WTC11 (cell line): ENCODE measurements around the gene C10orf90. TPM values are rescaled to one million over a fixed set of nuclear protein-coding genes. Genes with fewer than 3 reads are reported as not detected.

Experiments
- ATAC-seq: fragments of 200-7000 bp; cut with Tn5 transposase; 2 replicates; pipeline ENCODE4 v1.10.0; 2021; ENCODE audit warnings: mild to moderate bottlenecking, moderate library complexity
- CTCF ChIA-PET: fragments of 300-600 bp; sonication (Branson Sonifier 250); formaldehyde crosslinking; loops from one replicate; lab custom pipeline; 2021; ENCODE audit warnings: antibody characterized with exemption; lab: Charles Lee
- POLR2A ChIA-PET: fragments of 350-600 bp; sonication (Branson Sonifier 250); formaldehyde crosslinking; loops from one replicate; lab custom pipeline; 2021; ENCODE audit warnings: antibody characterized with exemption; lab: Charles Lee
- DNase-seq: peaks from one replicate; pipeline ENCODE4 v3.0.0; 2021; ENCODE audit warnings: low spot score
- H3K27ac Mint-ChIP-seq: 2 replicates; pipeline ENCODE4 v1.8.0; 2021; ENCODE audit warnings: mixed read lengths
- H3K27me3 Mint-ChIP-seq: 2 replicates; pipeline ENCODE4 v1.8.0; 2021; ENCODE audit warnings: low read depth, mild to moderate bottlenecking, moderate library complexity, mixed read lengths
- H3K36me3 Mint-ChIP-seq: 2 replicates; pipeline ENCODE4 v1.8.0; 2021; ENCODE audit warnings: mixed read lengths
- H3K4me1 Mint-ChIP-seq: 2 replicates; pipeline ENCODE4 v1.8.0; 2022; ENCODE audit warnings: mixed read lengths
- H3K4me3 Mint-ChIP-seq: 2 replicates; pipeline ENCODE4 v1.8.0; 2021; ENCODE audit warnings: mild to moderate bottlenecking, moderate library complexity, mixed read lengths
- H3K9me3 Mint-ChIP-seq: 2 replicates; pipeline ENCODE4 v1.8.0; 2021; ENCODE audit warnings: mixed read lengths
- CREB1 ChIP-seq: sonication (generic); formaldehyde crosslinking; IDR thresholded peaks from 2 replicates; pipeline ENCODE4 v1.8.0; 2023; ENCODE audit warnings: mild to moderate bottlenecking, missing genetic modification reagents
- ESRRA ChIP-seq: sonication (generic); formaldehyde crosslinking; IDR thresholded peaks from 2 replicates; pipeline ENCODE4 v1.8.1; 2022; ENCODE audit warnings: mild to moderate bottlenecking, missing genetic modification reagents, borderline replicate concordance
- FOXP1 ChIP-seq: sonication (generic); formaldehyde crosslinking; IDR thresholded peaks from 2 replicates; pipeline ENCODE4 v1.8.0; 2022; ENCODE audit warnings: missing genetic modification reagents, mild to moderate bottlenecking, moderate library complexity, borderline replicate concordance
- HMGA2 ChIP-seq: fragments of 250-450 bp; sonication (Bioruptor Pico); IDR thresholded peaks from 2 replicates; pipeline ENCODE4 v1.4.0; 2021; ENCODE audit warnings: mild to moderate bottlenecking, moderate library complexity
- MYBL2 ChIP-seq: sonication (generic); formaldehyde crosslinking; IDR thresholded peaks from 2 replicates; pipeline ENCODE4 v1.8.1; 2023; ENCODE audit warnings: mild to moderate bottlenecking, moderate library complexity, missing genetic modification reagents
- NFE2L1 ChIP-seq: sonication (generic); formaldehyde crosslinking; IDR thresholded peaks from 2 replicates; pipeline ENCODE4 v1.8.1; 2023; ENCODE audit warnings: missing genetic modification reagents
- NFYB ChIP-seq: sonication (generic); formaldehyde crosslinking; conservative IDR thresholded peaks from 2 replicates; pipeline ENCODE4 v1.8.0; 2022; ENCODE audit warnings: low read depth, missing genetic modification reagents
- OVOL2 ChIP-seq: fragments of 250-450 bp; sonication (Bioruptor Pico); IDR thresholded peaks from 2 replicates; pipeline ENCODE4 v1.9.0; 2021; ENCODE audit warnings: mild to moderate bottlenecking, borderline replicate concordance
- PRRX2 ChIP-seq: fragments of 250-450 bp; sonication (Bioruptor Pico); IDR thresholded peaks from 2 replicates; pipeline ENCODE4 v1.8.0; 2021; ENCODE audit warnings: mild to moderate bottlenecking
- SMAD3 ChIP-seq: sonication (generic); formaldehyde crosslinking; IDR thresholded peaks from 2 replicates; pipeline ENCODE4 v1.8.0; 2022; ENCODE audit warnings: missing genetic modification reagents, mild to moderate bottlenecking, borderline replicate concordance
- SMAD4 ChIP-seq: sonication (generic); formaldehyde crosslinking; IDR thresholded peaks from 2 replicates; pipeline ENCODE4 v1.8.0; 2022; ENCODE audit warnings: mild to moderate bottlenecking, missing genetic modification reagents
- SOX15 ChIP-seq: fragments of 250-450 bp; sonication (Bioruptor Pico); IDR thresholded peaks from 2 replicates; pipeline ENCODE4 v1.9.0; 2021; ENCODE audit warnings: mild to moderate bottlenecking
- ZBTB21 ChIP-seq: sonication (generic); formaldehyde crosslinking; IDR thresholded peaks from 2 replicates; pipeline ENCODE4 v1.8.1; 2023; ENCODE audit warnings: mild to moderate bottlenecking, missing genetic modification reagents, borderline replicate concordance
- total RNA-seq: library from RNA; stranded (reverse); gene quantifications from 3 replicates; pipeline ENCODE4 v1.2.3, GENCODE V29; 2021
- TF ChIP-seq, protein P1 (sequence below): fragments of 200-600 bp; IDR thresholded peaks from 2 replicates; pipeline ENCODE4 v1.8.0; 2022; ENCODE audit warnings: antibody characterized with exemption
- TF ChIP-seq, protein P2 (sequence below): sonication (generic); formaldehyde crosslinking; IDR thresholded peaks from 2 replicates; pipeline ENCODE4 v1.8.1; 2023; ENCODE audit warnings: mild to moderate bottlenecking, missing genetic modification reagents, moderate library complexity
- TF ChIP-seq, protein P3 (sequence below): sonication (generic); formaldehyde crosslinking; conservative IDR thresholded peaks from 2 replicates; pipeline ENCODE4 v1.8.1; 2023; ENCODE audit warnings: mild to moderate bottlenecking, low read depth, missing genetic modification reagents, moderate library complexity
- TF ChIP-seq, protein P4 (sequence below): sonication (generic); formaldehyde crosslinking; IDR thresholded peaks from 2 replicates; pipeline ENCODE4 v1.8.0; 2023; ENCODE audit warnings: missing genetic modification reagents
- TF ChIP-seq, protein P5 (sequence below): sonication (generic); formaldehyde crosslinking; IDR thresholded peaks from 2 replicates; pipeline ENCODE4 v1.8.0; 2023; ENCODE audit warnings: mild to moderate bottlenecking, missing genetic modification reagents
- TF ChIP-seq, protein P6 (sequence below): sonication (generic); formaldehyde crosslinking; IDR thresholded peaks from 2 replicates; pipeline ENCODE4 v1.8.1; 2023; ENCODE audit warnings: mild to moderate bottlenecking, missing genetic modification reagents

Gene C10orf90
- total RNA-seq, 1 experiment from 2014 or later, result 0.85 TPM

DNA sequence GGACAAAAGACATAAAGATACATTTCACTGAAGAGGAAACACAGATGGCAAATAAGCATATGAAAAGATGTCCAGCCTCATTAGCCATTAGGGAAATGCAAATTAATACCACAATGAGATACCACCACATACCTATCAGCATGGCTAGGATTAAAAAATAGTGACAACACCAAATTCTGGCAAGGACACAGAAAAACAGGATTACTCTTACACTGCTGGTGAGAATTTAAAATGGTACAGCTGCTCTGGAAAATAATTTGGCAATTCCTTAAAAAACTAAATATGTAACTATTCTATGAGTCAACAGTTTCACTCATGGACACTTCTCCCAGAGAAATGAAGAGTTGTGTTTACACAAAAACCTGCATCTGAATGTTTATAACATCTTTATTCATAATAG, 121.1 kb downstream of the C10orf90 start (continued):
- TF ChIP-seq SMAD3 (CRISPR knock-in tag), result no peak
- no peak for TF ChIP-seq MYBL2
- TF ChIP-seq, protein P1, sequence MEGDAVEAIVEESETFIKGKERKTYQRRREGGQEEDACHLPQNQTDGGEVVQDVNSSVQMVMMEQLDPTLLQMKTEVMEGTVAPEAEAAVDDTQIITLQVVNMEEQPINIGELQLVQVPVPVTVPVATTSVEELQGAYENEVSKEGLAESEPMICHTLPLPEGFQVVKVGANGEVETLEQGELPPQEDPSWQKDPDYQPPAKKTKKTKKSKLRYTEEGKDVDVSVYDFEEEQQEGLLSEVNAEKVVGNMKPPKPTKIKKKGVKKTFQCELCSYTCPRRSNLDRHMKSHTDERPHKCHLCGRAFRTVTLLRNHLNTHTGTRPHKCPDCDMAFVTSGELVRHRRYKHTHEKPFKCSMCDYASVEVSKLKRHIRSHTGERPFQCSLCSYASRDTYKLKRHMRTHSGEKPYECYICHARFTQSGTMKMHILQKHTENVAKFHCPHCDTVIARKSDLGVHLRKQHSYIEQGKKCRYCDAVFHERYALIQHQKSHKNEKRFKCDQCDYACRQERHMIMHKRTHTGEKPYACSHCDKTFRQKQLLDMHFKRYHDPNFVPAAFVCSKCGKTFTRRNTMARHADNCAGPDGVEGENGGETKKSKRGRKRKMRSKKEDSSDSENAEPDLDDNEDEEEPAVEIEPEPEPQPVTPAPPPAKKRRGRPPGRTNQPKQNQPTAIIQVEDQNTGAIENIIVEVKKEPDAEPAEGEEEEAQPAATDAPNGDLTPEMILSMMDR, result no peak

DNA sequence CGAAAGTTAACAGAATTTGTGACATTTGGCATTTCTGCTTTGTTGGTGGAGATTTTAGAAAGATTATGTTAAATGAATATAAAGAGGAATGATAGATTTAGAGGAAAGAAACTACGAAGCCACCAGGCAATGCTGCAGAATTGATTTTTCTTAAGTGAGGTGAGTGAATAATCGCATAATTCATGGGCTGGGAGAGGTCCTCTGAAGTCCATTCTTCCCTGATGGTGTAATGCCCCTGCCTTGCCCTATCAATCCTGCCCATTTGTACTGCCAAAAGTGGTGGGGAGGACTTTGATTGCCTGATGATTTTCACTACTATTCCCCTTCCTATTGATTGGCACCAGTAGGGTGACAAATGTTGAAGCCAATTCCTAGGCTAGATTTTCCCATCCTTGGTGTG, 125.9 kb downstream of the C10orf90 start:
- CTCF ChIA-PET, result no interaction called here

More for the DNA sequence above, 125.9 kb downstream of the C10orf90 start:
- no peaks in the 10 kb centered on the region for H3K27me3 Mint-ChIP-seq
- H3K36me3 Mint-ChIP-seq, result no peaks in the 10 kb centered on the region
- H3K4me1 Mint-ChIP-seq, result peaks cover 29% of the 10 kb centered on the region
- no peak overlapping the region for H3K4me3 Mint-ChIP-seq
- H3K27ac Mint-ChIP-seq, result no peak overlapping the region
- DNase-seq (no peak), ATAC-seq (no peak)
- no peak for TF ChIP-seq SOX15 (CRISPR knock-in tag)
- TF ChIP-seq PRRX2 (CRISPR knock-in tag), result no peak
- TF ChIP-seq, protein P2, sequence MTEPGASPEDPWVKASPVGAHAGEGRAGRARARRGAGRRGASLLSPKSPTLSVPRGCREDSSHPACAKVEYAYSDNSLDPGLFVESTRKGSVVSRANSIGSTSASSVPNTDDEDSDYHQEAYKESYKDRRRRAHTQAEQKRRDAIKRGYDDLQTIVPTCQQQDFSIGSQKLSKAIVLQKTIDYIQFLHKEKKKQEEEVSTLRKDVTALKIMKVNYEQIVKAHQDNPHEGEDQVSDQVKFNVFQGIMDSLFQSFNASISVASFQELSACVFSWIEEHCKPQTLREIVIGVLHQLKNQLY (CRISPR knock-in tag), result no peak
- TF ChIP-seq ZBTB21 (CRISPR knock-in tag), result no peak
- no peak for TF ChIP-seq FOXP1 (CRISPR knock-in tag)
- no peak for TF ChIP-seq ESRRA (CRISPR knock-in tag)
- TF ChIP-seq CREB1, result no peak
- no peak for TF ChIP-seq SMAD4 (CRISPR knock-in tag)
- TF ChIP-seq HMGA2 (CRISPR knock-in tag), result no peak
- TF ChIP-seq, protein P3, sequence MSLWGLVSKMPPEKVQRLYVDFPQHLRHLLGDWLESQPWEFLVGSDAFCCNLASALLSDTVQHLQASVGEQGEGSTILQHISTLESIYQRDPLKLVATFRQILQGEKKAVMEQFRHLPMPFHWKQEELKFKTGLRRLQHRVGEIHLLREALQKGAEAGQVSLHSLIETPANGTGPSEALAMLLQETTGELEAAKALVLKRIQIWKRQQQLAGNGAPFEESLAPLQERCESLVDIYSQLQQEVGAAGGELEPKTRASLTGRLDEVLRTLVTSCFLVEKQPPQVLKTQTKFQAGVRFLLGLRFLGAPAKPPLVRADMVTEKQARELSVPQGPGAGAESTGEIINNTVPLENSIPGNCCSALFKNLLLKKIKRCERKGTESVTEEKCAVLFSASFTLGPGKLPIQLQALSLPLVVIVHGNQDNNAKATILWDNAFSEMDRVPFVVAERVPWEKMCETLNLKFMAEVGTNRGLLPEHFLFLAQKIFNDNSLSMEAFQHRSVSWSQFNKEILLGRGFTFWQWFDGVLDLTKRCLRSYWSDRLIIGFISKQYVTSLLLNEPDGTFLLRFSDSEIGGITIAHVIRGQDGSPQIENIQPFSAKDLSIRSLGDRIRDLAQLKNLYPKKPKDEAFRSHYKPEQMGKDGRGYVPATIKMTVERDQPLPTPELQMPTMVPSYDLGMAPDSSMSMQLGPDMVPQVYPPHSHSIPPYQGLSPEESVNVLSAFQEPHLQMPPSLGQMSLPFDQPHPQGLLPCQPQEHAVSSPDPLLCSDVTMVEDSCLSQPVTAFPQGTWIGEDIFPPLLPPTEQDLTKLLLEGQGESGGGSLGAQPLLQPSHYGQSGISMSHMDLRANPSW (CRISPR knock-in tag), result no peak
- no peak for TF ChIP-seq NFYB (CRISPR knock-in tag)
- TF ChIP-seq, protein P4, sequence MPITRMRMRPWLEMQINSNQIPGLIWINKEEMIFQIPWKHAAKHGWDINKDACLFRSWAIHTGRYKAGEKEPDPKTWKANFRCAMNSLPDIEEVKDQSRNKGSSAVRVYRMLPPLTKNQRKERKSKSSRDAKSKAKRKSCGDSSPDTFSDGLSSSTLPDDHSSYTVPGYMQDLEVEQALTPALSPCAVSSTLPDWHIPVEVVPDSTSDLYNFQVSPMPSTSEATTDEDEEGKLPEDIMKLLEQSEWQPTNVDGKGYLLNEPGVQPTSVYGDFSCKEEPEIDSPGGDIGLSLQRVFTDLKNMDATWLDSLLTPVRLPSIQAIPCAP (CRISPR knock-in tag), result no peak
- TF ChIP-seq OVOL2 (CRISPR knock-in tag), result no peak
- no peak for TF ChIP-seq NFE2L1 (CRISPR knock-in tag)
- TF ChIP-seq, protein P5, sequence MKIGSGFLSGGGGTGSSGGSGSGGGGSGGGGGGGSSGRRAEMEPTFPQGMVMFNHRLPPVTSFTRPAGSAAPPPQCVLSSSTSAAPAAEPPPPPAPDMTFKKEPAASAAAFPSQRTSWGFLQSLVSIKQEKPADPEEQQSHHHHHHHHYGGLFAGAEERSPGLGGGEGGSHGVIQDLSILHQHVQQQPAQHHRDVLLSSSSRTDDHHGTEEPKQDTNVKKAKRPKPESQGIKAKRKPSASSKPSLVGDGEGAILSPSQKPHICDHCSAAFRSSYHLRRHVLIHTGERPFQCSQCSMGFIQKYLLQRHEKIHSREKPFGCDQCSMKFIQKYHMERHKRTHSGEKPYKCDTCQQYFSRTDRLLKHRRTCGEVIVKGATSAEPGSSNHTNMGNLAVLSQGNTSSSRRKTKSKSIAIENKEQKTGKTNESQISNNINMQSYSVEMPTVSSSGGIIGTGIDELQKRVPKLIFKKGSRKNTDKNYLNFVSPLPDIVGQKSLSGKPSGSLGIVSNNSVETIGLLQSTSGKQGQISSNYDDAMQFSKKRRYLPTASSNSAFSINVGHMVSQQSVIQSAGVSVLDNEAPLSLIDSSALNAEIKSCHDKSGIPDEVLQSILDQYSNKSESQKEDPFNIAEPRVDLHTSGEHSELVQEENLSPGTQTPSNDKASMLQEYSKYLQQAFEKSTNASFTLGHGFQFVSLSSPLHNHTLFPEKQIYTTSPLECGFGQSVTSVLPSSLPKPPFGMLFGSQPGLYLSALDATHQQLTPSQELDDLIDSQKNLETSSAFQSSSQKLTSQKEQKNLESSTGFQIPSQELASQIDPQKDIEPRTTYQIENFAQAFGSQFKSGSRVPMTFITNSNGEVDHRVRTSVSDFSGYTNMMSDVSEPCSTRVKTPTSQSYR, result no peak
- TF ChIP-seq, protein P6, sequence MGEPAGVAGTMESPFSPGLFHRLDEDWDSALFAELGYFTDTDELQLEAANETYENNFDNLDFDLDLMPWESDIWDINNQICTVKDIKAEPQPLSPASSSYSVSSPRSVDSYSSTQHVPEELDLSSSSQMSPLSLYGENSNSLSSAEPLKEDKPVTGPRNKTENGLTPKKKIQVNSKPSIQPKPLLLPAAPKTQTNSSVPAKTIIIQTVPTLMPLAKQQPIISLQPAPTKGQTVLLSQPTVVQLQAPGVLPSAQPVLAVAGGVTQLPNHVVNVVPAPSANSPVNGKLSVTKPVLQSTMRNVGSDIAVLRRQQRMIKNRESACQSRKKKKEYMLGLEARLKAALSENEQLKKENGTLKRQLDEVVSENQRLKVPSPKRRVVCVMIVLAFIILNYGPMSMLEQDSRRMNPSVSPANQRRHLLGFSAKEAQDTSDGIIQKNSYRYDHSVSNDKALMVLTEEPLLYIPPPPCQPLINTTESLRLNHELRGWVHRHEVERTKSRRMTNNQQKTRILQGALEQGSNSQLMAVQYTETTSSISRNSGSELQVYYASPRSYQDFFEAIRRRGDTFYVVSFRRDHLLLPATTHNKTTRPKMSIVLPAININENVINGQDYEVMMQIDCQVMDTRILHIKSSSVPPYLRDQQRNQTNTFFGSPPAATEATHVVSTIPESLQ, result no peak
- POLR2A ChIA-PET, result no interaction called here
- no peaks in the 10 kb centered on the region for H3K9me3 Mint-ChIP-seq
